Breast epithelium (tissue), 3 donors: ENCODE data around the gene PPP6R1.

Experiments
- CTCF ChIP-seq, 3 donors: fragments of 450-650 bp; IDR thresholded peaks; one replicate each; pipeline ENCODE4 v1.5.1; 2016 to 2017; ENCODE audit warnings: antibody characterized with exemption in 3 of 3, mild to moderate bottlenecking in 3 of 3, moderate library complexity in 3 of 3
- POLR2A ChIP-seq: fragments of 450-650 bp; IDR thresholded peaks from one replicate; pipeline ENCODE4 v1.6.1; 2016; ENCODE audit warnings: antibody characterized with exemption, mild to moderate bottlenecking, moderate library complexity
- POLR2AphosphoS5 ChIP-seq, 3 donors: sonication (generic); formaldehyde crosslinking; IDR thresholded peaks; one replicate each; pipeline ENCODE4 v1.6.1; 2017; ENCODE audit warnings: antibody characterized with exemption in 3 of 3

- TF ChIP-seq CTCF (IDR thresholded peaks at IDR 0.05) (no peak), POLR2AphosphoS5 (IDR thresholded peaks at IDR 0.05) (no peak), POLR2A (no peak)
Observed at GRCh38 chr19:55212447-55212846, 46.4 kb downstream of the PPP6R1 start.
